GM12891 (cell line): Measurements from ENCODE around the gene PKD1L1.

Experiments
- PAX5 ChIP-seq: IDR thresholded peaks from 2 replicates; pipeline ENCODE4 v1.6.1; 2011; ENCODE audit warnings: low read length, moderate library complexity, mild to moderate bottlenecking; ENCODE audit not compliant: insufficient read depth, severe bottlenecking
- POLR2A ChIP-seq: IDR thresholded peaks from 2 replicates; pipeline ENCODE4 v1.6.1; 2011; ENCODE audit warnings: low read depth, low read length, control low read depth
- POLR2AphosphoS5 ChIP-seq: IDR thresholded peaks from 2 replicates; pipeline ENCODE4 v1.6.1; 2011; ENCODE audit warnings: low read depth, low read length, control low read depth
- SPI1 ChIP-seq: IDR thresholded peaks from 2 replicates; pipeline ENCODE4 v1.6.1; 2011; ENCODE audit warnings: low read depth, low read length, control low read depth
- TAF1 ChIP-seq: IDR thresholded peaks from 2 replicates; pipeline ENCODE4 v1.6.1; 2011; ENCODE audit warnings: low read depth, low read length, control low read depth

DNA sequence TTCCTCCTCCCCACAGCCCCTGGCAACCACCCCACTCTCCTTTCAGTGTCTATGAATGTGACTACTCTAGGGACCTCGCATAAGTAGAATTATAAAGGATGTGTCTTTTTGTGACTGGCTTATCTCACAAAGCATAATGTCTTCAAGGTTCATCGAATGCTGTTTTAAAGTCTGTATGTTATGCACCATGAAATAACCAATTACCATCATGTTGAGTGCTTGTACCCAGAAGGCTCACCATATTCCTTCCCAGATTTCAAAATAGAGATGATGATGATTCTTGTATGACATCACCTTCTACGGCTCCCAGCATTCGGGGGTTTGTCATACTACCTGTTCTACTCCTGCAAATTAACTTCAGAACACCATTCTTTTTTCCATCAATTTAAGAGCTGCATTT lies 11.9 kb downstream of the PKD1L1 start:
- no peak for TF ChIP-seq SPI1
- no peak for TF ChIP-seq POLR2A
- no peak for TF ChIP-seq PAX5
- TF ChIP-seq TAF1 = no peak
- TF ChIP-seq POLR2AphosphoS5 = no peak
